Esophagus squamous epithelium (tissue), 4 donors: Measurements from ENCODE around the gene ATG10.
"Not testable (repeated sequence)": the region's sequence is repeated elsewhere in the genome, so short reads cannot be mapped to it uniquely, and the experiment has no call there.

Source experiments
- CTCF ChIP-seq, 6 experiments: fragments of 450-650 bp in 4 of 6; fragments of 200-600 bp in 2 of 6; sonication (generic) in 2 of 6; IDR thresholded peaks; one replicate each; pipeline ENCODE4 v1.5.1; 2016 to 2019; ENCODE audit warnings: antibody characterized with exemption in 6 of 6, mild to moderate bottlenecking in 4 of 6, moderate library complexity in 4 of 6
- POLR2A ChIP-seq, 4 donors: fragments of 450-650 bp; IDR thresholded peaks; one replicate each; pipeline ENCODE4 v1.6.1; 2017; ENCODE audit warnings: antibody characterized with exemption in 4 of 4, mild to moderate bottlenecking in 4 of 4, moderate library complexity in 3 of 4

GRCh38 chr5:81983148-81983547 lies 11.3 kb downstream of the ATG10 start:
- not testable (repeated sequence) for TF ChIP-seq POLR2A, CTCF (IDR thresholded peaks at IDR 0.05)
